Activated effector memory CD4-positive, alpha-beta T cell treated with Interleukin-2 at 50 U/mL for 16 hours (primary cell): ENCODE data around the gene DEPDC4.

Experiments
- DNase-seq: peaks from one replicate; pipeline ENCODE4 v3.0.0-alpha.2; 2020

DEPDC4 gene

GRCh38 chr12:100213016-100213891, 53.6 kb downstream of the DEPDC4 start:
- no peak for DNase-seq

DNA sequence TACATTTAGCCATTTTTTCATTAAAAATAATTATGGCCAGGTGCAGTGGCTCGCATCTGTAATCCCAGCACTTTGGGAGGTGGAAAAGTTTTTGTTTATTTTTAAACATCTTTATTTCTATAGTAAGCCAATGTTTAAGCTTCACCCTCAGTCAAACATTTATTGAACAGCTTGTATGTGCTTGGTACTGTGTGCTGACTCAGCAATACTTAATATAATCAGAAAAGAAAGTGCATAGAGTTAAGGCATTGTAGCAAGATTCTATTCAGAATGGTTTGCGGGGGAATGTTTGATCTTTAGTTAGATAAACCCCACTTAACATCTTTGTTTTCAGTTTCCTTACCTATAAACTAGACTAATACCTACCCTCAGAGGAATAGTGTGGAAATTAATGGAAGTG, 55.2 kb downstream of the DEPDC4 start:
- no peak for DNase-seq

DNA sequence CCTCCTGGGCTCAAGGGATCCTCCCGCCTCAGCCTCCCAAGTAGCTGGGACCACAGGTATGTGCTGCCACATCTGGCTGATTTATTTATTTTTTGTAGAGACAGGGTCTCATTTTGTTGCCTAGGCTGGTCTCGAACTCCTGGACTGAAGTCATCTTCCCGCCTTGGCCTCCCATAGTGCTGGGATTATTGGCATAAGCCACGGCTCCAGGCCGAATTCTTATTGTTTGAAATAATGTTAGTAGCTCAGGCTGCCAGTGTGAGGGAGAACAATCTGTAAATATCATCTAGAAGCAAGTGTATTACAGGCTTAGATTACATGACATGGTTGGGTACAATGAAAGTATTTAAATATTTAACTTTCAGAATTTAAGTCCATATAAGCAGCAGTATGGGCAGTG, 58.0 kb downstream of the DEPDC4 start:
- DNase-seq: no peak

- DNase-seq: no peak
Observed at GRCh38 chr12:100207311-100207710, 59.6 kb downstream of the DEPDC4 start.

GRCh38 chr12:100201604-100202423, 65.1 kb downstream of the DEPDC4 start:
- no peak for DNase-seq

DNA sequence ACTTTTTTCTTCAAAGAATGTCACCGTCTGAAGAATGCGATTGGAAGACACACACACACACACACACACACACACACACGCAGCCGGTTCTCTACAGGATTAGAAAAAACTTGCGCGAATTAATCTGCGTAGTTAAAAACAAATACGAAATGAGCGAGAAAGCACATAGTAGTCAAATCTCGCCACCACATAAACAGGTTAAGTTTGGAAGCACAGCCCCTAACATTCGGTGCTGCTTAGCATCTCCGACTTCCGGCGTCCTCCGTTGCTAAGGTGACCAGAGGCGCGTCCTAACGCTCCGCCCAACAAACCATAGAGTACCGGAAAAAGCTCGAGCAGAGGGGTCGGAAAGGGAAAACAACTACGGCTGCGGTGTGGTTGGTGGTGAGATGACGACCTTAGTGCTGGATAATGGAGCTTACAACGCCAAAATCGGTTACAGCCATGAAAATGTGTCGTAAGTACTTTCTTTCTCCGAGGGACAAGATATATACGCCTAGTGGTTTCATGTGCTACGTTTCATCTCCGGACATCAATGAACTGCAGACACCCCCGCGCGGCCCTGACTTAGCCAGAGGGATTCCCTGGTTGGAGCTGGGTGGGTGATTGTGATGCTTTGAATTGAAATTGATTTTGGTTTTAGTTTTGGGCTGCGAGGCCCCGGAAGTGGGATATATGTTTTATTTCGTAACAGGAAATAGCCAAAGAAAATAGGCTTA, 66.3 kb downstream of the DEPDC4 start, which contains the start of gene ACTR6:
ACTR6 (plus strand) TSS at position 353 of the 719 bp plus-strand sequence; CDS start at position 390, 37 bp downstream.
- peak; percentile 97 for DNase-seq

GRCh38 chr12:100199347-100200149, 67.3 kb downstream of the DEPDC4 start:
- peak; percentile 72 for DNase-seq

DNA sequence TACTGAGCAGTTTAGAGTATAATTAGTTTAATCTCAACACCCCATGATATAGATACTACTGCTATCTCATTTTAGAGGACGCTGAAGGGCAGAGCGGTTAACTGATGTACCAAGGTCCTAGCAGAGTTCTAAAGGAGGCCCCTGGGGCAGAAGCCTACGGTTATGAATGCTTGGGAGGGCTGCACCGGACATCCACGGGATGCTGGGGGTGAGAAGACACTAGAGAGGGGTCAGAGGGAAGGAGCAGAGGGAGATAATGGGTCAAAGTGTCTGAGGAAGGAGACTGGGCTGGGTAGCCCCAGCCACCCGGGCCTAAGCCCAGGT, 67.9 kb downstream of the DEPDC4 start:
- DNase-seq: no peak

GRCh38 chr12:100197486-100197885, 69.4 kb downstream of the DEPDC4 start:
- DNase-seq: no peak

DNA sequence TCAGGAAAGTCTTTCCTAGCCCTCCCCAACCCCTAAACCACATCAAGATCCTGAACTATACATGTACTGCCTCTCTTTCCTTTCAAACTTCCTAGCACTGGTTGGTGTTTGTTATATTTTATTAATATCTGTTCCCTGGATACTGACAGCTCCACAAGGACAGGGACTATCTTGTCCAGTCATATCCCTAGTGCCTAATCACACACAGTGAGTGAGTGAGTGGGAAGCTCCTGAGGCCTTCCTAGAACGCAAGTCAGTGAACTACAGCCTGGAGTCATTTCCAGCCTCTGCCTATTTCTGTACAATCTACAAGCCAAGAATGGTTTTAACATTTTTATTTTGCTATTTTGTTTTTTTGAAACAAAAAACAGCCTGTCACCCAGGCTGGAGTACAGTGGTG, 73.8 kb downstream of the DEPDC4 start:
- no peak for DNase-seq
